AG09319 (cell line): ENCODE results near the gene PRKCB.

Source experiments
- DNase-seq: peaks from one replicate; pipeline ENCODE4 v3.0.0-alpha.2; 2010; ENCODE audit warnings: low read depth; ENCODE audit errors: extremely low read depth
- TF ChIP-seq, protein P1 (sequence below): IDR thresholded peaks from 2 replicates; pipeline ENCODE4 v1.5.1; 2011; ENCODE audit warnings: low read depth, mild to moderate bottlenecking, inconsistent platforms, low read length, moderate library complexity

PRKCB gene

DNA sequence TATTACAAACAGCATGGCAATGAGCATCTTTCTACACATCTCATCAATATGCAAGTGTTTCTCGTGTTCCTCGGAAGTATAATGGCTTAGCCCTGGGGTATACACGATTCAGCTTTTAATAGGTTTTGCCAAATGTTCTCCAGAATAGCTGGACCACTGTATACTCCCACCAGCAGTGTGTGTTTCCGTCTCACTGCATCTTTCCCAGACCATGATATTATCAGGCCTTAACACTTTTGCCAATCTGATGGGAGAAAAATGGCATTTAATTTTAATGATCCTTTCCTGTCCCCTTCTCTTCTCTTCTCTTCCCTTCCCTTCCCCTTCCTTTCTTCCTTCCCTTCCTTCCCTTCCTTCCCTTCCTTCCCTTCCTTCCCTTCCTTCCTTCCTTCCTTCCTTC, 30.8 kb downstream of the PRKCB start:
- DNase-seq: no peak
- TF ChIP-seq, protein P1, sequence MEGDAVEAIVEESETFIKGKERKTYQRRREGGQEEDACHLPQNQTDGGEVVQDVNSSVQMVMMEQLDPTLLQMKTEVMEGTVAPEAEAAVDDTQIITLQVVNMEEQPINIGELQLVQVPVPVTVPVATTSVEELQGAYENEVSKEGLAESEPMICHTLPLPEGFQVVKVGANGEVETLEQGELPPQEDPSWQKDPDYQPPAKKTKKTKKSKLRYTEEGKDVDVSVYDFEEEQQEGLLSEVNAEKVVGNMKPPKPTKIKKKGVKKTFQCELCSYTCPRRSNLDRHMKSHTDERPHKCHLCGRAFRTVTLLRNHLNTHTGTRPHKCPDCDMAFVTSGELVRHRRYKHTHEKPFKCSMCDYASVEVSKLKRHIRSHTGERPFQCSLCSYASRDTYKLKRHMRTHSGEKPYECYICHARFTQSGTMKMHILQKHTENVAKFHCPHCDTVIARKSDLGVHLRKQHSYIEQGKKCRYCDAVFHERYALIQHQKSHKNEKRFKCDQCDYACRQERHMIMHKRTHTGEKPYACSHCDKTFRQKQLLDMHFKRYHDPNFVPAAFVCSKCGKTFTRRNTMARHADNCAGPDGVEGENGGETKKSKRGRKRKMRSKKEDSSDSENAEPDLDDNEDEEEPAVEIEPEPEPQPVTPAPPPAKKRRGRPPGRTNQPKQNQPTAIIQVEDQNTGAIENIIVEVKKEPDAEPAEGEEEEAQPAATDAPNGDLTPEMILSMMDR: no peak

DNA sequence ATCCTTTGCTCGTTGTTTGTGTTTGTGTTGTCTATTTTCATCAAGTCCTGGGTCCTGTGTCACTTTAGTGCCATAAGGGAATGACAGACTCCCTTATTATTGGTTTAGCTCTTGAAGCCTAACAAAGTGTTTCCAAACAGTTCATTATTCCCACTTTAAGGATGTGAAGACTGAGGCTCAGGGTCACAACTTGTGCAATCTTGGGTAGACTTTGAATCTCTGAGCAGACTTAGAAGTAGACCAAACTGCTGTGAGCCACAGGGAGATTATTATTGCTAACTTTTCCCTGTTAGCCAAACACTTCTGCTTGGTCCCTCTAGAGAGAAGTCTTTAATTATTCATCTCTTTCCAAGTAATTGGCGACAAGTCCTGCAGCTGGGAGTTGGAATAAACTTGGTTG, 31.8 kb downstream of the PRKCB start:
- DNase-seq: no peak
- TF ChIP-seq, protein P1: no peak

DNA sequence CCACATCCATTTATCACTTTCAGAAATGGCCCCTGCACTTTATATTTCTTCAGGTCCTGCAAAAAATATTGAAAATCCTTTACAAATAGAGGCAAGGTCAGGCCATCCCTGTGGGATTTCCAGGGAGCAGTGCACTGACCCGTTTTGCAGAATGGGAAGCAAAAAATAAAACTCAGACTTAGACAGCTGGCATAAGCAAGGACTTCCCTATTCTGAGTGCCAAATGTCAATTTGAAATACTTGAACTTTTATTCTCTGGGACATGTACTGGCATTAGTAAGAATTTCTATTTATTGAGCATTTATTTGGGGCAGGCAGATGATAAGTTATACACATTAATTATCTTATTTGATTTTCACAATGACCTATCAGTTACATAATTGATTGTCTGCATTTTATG, 32.4 kb downstream of the PRKCB start:
- DNase-seq: no peak
- TF ChIP-seq, protein P1: no peak

DNA sequence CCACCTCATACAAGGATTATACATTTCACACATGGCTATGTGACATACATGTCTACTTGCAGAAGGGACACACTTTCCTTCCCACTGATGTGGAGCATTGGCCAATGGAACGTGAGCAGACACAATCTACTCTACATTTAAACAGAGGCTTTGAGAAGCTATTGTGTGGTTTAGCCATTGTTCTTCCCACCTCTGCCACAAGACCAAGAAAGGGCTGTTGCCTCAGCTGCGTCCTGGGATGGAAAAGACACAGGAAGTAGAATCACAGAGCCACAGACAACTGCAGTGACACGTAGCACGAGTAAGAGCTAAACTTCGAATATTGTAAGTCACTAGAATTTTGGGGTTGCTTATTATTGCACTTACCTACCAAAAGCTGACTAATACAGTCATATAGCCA, 33.3 kb downstream of the PRKCB start:
- no peak for DNase-seq
- TF ChIP-seq, protein P1: no peak

DNA sequence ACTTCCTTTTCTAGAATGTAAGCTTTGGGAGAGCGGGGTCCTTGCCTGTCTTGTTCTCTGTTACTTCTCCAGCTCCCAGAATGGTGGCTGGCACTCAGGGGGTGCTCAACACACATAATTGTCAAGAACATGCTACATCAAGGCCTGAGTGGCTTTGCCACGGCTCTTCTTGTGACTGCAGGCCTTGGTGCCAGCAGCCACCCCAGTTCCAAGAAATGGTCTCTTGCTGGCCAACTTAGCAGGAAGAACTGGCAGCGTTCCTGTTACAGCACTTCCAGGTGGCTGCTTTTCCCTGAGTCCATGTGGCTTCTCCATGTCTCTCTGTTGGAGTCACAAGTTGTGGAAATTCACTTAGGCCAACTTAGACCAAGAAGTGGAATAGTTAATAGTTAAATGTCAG, 36.1 kb downstream of the PRKCB start:
- TF ChIP-seq, protein P1: no peak
- DNase-seq: no peak

DNA sequence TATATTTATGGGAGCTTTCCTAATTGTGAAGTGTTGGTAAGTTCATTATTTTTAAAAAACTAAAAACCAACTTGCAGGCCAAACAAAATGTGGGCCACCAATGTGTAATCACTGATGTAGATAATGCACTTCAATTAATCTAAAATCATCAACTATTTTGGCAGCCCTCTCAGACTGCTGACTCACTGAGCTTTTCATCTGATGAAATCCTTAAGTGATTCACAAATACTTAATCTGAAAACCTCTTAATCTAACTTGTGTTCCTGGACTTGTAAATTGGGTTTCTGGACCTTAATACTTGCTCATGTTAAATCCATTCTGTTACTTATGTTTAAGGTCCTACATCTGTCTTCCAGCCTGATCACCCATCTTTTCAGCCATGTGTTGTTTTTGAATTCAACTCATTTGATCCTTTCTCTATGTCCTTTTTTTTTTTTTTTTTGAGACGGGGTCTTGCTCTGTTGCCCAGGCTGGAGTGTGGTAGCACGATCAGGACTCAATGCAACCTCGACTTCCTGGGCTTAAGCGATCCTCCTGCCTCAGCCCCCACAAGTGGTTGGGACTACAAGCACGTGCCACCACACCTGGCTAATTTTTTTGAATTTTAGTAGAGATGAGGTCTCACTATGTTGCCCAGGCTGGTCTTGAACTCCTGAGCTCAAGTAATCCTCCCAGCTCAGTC, 39.0 kb downstream of the PRKCB start:
- DNase-seq: no peak
- TF ChIP-seq, protein P1: no peak

DNA sequence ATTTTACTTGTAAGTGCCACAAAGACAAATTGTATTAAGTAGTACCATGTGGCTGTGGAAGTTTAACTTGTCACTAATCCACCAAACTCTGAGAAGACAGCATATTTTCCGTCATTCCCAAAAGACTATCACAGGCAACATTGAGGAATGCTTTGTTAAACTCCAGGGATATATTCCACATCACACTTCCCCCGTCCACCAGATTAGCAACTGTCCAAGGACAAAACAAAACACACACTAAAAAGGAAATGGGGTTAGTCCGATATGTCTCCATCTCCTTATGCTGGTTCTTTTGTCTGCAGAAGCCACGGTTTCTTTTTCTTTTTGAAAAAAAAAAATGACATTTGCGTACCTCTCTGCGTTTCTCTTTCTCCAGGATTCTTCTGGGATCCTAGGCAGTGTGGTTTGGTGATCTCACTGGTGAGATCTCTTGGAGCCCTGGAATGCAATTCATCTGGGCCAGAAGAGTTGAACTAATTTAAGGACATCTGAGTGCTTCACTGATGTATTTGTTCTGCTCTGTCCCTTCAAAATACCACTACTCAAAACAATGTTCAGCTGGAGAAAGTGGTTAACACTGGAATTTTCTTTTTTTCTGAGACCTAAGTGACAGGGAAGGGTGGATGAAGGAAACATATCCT, 40.6 kb downstream of the PRKCB start:
- TF ChIP-seq, protein P1: no peak
- DNase-seq: no peak
